Keratinocyte (primary cell): Measurements from ENCODE around the gene GDPD2.

Source experiments
- CTCF ChIP-seq, 3 experiments: IDR thresholded peaks in 1 of 3; conservative IDR thresholded peaks in 1 of 3; optimal IDR thresholded peaks in 1 of 3; 2 replicates in 2 of 3; 3 replicates in 1 of 3; pipeline versions ENCODE3 to v1.5.1; 2011; ENCODE audit warnings: low read length in 3 of 3, mild to moderate bottlenecking in 3 of 3, moderate library complexity in 2 of 3, control low read depth in 1 of 3, inconsistent platforms in 1 of 3; ENCODE audit not compliant: insufficient read depth in 2 of 3; ENCODE audit errors: extremely low read depth in 1 of 3
- EZH2 ChIP-seq: IDR thresholded peaks from one replicate; pipeline ENCODE4 v1.6.1; 2012; ENCODE audit warnings: inconsistent platforms, mild to moderate bottlenecking, low read length, moderate library complexity

- TF ChIP-seq CTCF (optimal IDR thresholded peaks at IDR 0.05 in 1 of 3, IDR thresholded peaks at IDR 0.05 in 1 of 3, conservative IDR thresholded peaks at IDR 0.05 in 1 of 3; ENCODE audit: extremely low read depth in 1 of 3, insufficient read depth in 2 of 3, low read length in 3 of 3) (no peak), EZH2 (no peak)
Observed at GRCh38 chrX:70398899-70399298, 24.2 kb upstream of the GDPD2 start.
